22Rv1 (cell line): ENCODE results near the gene ECEL1.

ENCODE experiments used
- H3K27ac ChIP-seq: fragments of 450-650 bp; 2 replicates; pipeline ENCODE4 v1.5.1; 2017
- CTCF ChIP-seq: fragments of 450-650 bp; IDR thresholded peaks from 2 replicates; pipeline ENCODE4 v1.5.1; 2017; ENCODE audit warnings: mild to moderate bottlenecking
- ZFX ChIP-seq: fragments of 450-650 bp; IDR thresholded peaks from 2 replicates; pipeline ENCODE4 v1.6.1; 2017; ENCODE audit warnings: antibody characterized with exemption, borderline replicate concordance

ECEL1 gene

GRCh38 chr2:232489516-232490220, 2.0 kb upstream of the ECEL1 start:
- TF ChIP-seq ZFX, result no peak
- H3K27ac ChIP-seq, result no peak overlapping the region

- TF ChIP-seq ZFX, result no peak
- TF ChIP-seq CTCF, result no peak
- no peak overlapping the region for H3K27ac ChIP-seq
Observed at GRCh38 chr2:232488721-232489300, 1.2 kb upstream of the ECEL1 start.

GRCh38 chr2:232488097-232488711, 570 bp upstream of the ECEL1 start:
- no peak overlapping the region for H3K27ac ChIP-seq
- TF ChIP-seq ZFX (no peak), CTCF (no peak)

- H3K27ac ChIP-seq, result no peak overlapping the region
- TF ChIP-seq CTCF, result no peak
Observed at GRCh38 chr2:232486558-232487384, 863 bp downstream of the ECEL1 start.

GRCh38 chr2:232485757-232486557, 1.7 kb downstream of the ECEL1 start:
- no peak for TF ChIP-seq CTCF
- TF ChIP-seq ZFX, result no peak
- no peak overlapping the region for H3K27ac ChIP-seq

GRCh38 chr2:232485348-232485756, 2.3 kb downstream of the ECEL1 start:
- no peak overlapping the region for H3K27ac ChIP-seq
- TF ChIP-seq CTCF (no peak), ZFX (no peak)
